Natural killer cell (primary cell): Measurements from ENCODE around the gene ANKRD62. TPM values are rescaled to one million over a fixed set of nuclear protein-coding genes. Genes with fewer than 3 reads are reported as not detected.
"Not testable (repeated sequence)": the region's sequence is repeated elsewhere in the genome, so short reads cannot be mapped to it uniquely, and the experiment has no call there.

Source experiments
- ATAC-seq, 3 donors: fragments of 150-1000 bp in 2 of 3; fragments of 200-7000 bp in 1 of 3; cut with Tn5 transposase; 1 replicate in 1 of 3; 2 replicates in 2 of 3; pipeline ENCODE4 v1.10.0; 2021; ENCODE audit warnings: mild to moderate bottlenecking in 2 of 3, moderate library complexity in 2 of 3
- DNase-seq, 2 donors: peaks; one replicate each; pipeline versions ENCODE4 v3.0.0 to v3.0.0-alpha.2; 2013 to 2021; ENCODE audit warnings: mixed read lengths in 1 of 2
- H3K27ac ChIP-seq: one replicate; pipeline ENCODE4 v1.5.1; 2013; ENCODE audit warnings: mild to moderate bottlenecking, low read length
- H3K27me3 ChIP-seq: one replicate; pipeline ENCODE4 v1.6.1; 2013; ENCODE audit warnings: low read length; ENCODE audit not compliant: control insufficient read depth, insufficient read depth
- H3K36me3 ChIP-seq: one replicate; pipeline ENCODE4 v1.6.1; 2013; ENCODE audit warnings: low read length; ENCODE audit not compliant: control insufficient read depth, insufficient read depth
- H3K4me1 ChIP-seq: one replicate; pipeline ENCODE4 v1.6.1; 2013; ENCODE audit warnings: low read length; ENCODE audit not compliant: control insufficient read depth, insufficient read depth
- H3K4me3 ChIP-seq: one replicate; pipeline ENCODE4 v1.5.1; 2013; ENCODE audit warnings: low read length
- H3K9me3 ChIP-seq: one replicate; pipeline ENCODE4 v1.6.1; 2013; ENCODE audit warnings: low read length; ENCODE audit not compliant: control insufficient read depth, insufficient read depth
- H3K27ac Mint-ChIP-seq, 2 donors: one replicate each; pipeline ENCODE4 v1.8.0; 2022; ENCODE audit warnings: mild to moderate bottlenecking in 2 of 2, mixed read lengths in 2 of 2, moderate library complexity in 1 of 2
- H3K27me3 Mint-ChIP-seq, 2 donors: one replicate each; pipeline ENCODE4 v1.8.0; 2022; ENCODE audit warnings: low read depth in 2 of 2, mixed read lengths in 2 of 2
- H3K36me3 Mint-ChIP-seq: one replicate; pipeline ENCODE4 v1.8.0; 2022; ENCODE audit warnings: mixed read lengths
- H3K4me1 Mint-ChIP-seq, 2 donors: one replicate each; pipeline ENCODE4 v1.8.0; 2022; ENCODE audit warnings: mixed read lengths in 2 of 2
- H3K4me3 Mint-ChIP-seq: one replicate; pipeline ENCODE4 v1.8.0; 2022; ENCODE audit warnings: mild to moderate bottlenecking, moderate library complexity, mixed read lengths
- H3K9me3 Mint-ChIP-seq, 2 donors: one replicate each; pipeline ENCODE4 v1.8.0; 2022; ENCODE audit warnings: mixed read lengths in 2 of 2
- WGBS: methylation state at CpG from one replicate; pipeline ENCODE4 v1.1.7; 2013; ENCODE audit warnings: missing lambda C conversion rate; ENCODE audit not compliant: insufficient coverage; 5-methylcytosine and 5-hydroxymethylcytosine counted together
- intact Hi-C: fragments of 100-400 bp; cut with micrococcal nuclease; formaldehyde crosslinking; loops from one replicate; pipeline ENCODE4 v1.14.2; 2022
- total RNA-seq, 4 donors: library from RNA; stranded (reverse); fragments of 120-200 nt in 1 of 4; gene quantifications; one replicate each; pipeline versions ENCODE4 v1.2.3 to v1.2.4, GENCODE V29; 2013 to 2022
- TF ChIP-seq, protein P1 (sequence below): fragments of 200-600 bp; IDR thresholded peaks from one replicate; pipeline ENCODE4 v1.8.0; 2022; ENCODE audit warnings: antibody characterized with exemption

The ANKRD62 gene
- total RNA-seq, 3 donors from 2014 or later (not counting 1 experiment from before 2014, with no cell fraction given): not detected

DNA sequence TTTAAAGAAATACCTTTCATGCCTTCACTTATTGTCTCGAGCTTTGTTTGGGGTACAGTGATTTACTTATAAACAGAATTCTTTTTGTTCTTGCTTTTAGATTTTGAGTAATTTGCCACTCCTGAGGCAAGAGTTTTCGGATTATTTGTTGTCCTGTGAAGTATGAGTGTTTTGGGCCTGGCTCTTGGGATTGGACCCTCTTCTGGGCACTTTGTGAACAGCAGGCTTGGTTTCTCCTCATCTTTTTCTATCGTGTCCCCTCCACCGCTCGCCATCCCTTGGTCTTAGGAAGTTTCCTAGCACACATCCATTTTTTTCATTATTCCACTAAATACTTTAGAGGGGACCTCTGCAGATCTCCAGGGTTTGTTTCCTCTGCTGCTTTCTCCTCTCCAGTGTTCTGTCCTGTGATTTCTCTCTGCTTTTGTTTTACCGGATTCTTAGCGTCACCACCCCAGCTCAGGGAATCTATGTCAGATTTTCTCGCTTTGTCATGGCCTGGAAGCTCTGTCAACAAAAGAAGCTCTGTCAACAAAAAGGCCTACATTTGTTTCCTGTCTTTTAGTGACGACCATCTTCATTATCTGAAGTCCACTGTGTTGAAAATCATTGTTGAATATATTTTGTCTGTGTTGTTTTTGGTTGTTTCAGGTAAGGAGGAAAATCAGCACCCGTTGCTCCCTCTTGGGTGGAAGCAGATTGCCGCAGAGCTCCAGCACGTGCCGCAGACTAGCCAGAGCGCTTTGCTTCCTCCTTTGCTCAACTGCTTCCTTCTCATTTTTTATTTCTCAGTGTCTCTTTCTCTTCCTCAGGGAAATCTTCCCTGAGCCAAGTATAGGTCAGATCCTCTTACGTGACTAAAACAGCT lies 27.8 kb downstream of the ANKRD62 start:
- Mint-ChIP-seq H3K27ac (no peak overlapping the region), H3K9me3 (no peaks in the 10 kb centered on the region), H3K36me3 (no peaks in the 10 kb centered on the region), H3K4me3 (no peak overlapping the region), H3K27me3 (peaks cover 21 to 65% of the 10 kb centered on the region in 2 donors), H3K4me1 (no peaks in the 10 kb centered on the region)
- intact Hi-C loops: no loop called here
- no peaks in the 10 kb centered on the region for H3K27me3 ChIP-seq
- WGBS: 59% methylated on average over 14 of the region's 15 CpGs
- TF ChIP-seq, protein P1, sequence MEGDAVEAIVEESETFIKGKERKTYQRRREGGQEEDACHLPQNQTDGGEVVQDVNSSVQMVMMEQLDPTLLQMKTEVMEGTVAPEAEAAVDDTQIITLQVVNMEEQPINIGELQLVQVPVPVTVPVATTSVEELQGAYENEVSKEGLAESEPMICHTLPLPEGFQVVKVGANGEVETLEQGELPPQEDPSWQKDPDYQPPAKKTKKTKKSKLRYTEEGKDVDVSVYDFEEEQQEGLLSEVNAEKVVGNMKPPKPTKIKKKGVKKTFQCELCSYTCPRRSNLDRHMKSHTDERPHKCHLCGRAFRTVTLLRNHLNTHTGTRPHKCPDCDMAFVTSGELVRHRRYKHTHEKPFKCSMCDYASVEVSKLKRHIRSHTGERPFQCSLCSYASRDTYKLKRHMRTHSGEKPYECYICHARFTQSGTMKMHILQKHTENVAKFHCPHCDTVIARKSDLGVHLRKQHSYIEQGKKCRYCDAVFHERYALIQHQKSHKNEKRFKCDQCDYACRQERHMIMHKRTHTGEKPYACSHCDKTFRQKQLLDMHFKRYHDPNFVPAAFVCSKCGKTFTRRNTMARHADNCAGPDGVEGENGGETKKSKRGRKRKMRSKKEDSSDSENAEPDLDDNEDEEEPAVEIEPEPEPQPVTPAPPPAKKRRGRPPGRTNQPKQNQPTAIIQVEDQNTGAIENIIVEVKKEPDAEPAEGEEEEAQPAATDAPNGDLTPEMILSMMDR: no peak
- no peak overlapping the region for H3K27ac ChIP-seq
- no peaks in the 10 kb centered on the region for H3K36me3 ChIP-seq
- H3K9me3 ChIP-seq: no peaks in the 10 kb centered on the region
- H3K4me1 ChIP-seq: no peaks in the 10 kb centered on the region
- ATAC-seq (no peak), DNase-seq (no peak)
- H3K4me3 ChIP-seq: no peak overlapping the region

DNA sequence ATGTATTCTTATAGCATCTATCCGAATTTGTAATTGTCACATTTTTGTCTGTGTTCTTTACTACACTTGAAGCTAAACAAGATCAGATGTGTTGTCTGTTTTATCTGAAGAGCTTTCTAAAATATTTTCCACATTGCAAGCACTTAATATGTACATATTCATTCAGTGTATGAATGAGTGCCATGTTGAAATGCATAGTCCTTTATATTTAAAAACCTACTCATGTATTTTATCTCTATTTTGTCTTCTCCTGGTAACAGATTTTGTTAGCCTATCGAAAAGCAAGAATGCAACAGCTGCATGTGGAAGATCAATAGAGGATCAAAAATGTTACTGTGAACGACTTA lies 28.4 kb downstream of the ANKRD62 start:
- H3K27ac ChIP-seq, H3K4me3 Mint-ChIP-seq, H3K4me3 ChIP-seq, ATAC-seq, H3K36me3 ChIP-seq, H3K36me3 Mint-ChIP-seq, DNase-seq, H3K9me3 Mint-ChIP-seq, intact Hi-C loops, H3K4me1 ChIP-seq, H3K9me3 ChIP-seq, H3K27me3 ChIP-seq, H3K27ac Mint-ChIP-seq, H3K4me1 Mint-ChIP-seq: not testable (repeated sequence)
- 75% methylated on average over 2 of the region's 3 CpGs for WGBS
- H3K27me3 Mint-ChIP-seq: peaks cover 22 to 65% of the 10 kb centered on the region in 2 donors

DNA sequence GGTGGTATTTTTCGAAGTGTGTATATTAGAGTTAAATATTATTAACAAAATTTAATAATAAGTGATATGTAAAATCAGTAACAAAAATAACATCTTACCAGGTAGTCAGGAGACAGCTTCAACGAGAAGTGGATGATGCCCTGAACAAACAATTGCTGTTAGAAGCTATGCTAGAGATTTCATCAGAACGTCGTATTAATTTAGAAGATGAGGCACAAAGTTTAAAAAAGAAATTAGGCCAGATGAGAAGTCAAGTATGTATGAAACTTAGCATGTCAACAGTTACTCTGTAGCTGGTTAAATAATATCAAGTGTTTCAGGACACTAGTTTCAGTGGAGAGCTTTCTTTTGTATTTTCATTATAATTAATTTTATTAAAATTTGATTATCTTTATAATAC lies 34.0 kb downstream of the ANKRD62 start:
- H3K9me3 ChIP-seq, H3K9me3 Mint-ChIP-seq, H3K27me3 ChIP-seq, DNase-seq, H3K36me3 Mint-ChIP-seq, H3K4me1 ChIP-seq, H3K27ac Mint-ChIP-seq, H3K4me3 Mint-ChIP-seq, H3K27ac ChIP-seq, ATAC-seq, H3K4me3 ChIP-seq, H3K4me1 Mint-ChIP-seq, H3K36me3 ChIP-seq, intact Hi-C loops: not testable (repeated sequence)
- 86% methylated on average over 3 of the region's 4 CpGs for WGBS
- peaks cover 15 to 22% of the 10 kb centered on the region in 2 donors for H3K27me3 Mint-ChIP-seq

DNA sequence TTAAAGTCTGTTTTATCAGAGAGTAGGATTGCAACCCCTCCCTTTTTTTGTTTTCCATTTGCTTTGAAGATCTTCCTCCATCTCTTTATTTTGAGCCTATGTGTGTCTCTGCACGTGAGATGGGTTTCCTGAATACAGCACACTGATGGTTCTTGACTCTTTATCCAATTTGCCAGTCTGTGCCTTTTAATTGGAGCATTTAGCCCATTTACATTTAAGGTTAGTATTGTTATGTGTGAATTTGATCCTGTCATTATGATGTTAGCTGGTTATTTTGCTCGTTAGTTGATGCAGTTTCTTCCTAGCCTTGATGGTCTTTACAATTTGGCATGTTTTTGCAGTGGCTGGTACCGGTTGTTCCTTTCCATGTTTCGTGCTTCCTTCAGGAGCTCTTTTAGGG lies 45.2 kb downstream of the ANKRD62 start:
- H3K4me1 Mint-ChIP-seq, H3K27me3 ChIP-seq, H3K4me3 Mint-ChIP-seq, H3K27ac ChIP-seq, H3K9me3 ChIP-seq, H3K9me3 Mint-ChIP-seq, DNase-seq, ATAC-seq, H3K36me3 Mint-ChIP-seq, H3K27me3 Mint-ChIP-seq, H3K4me3 ChIP-seq, H3K36me3 ChIP-seq, intact Hi-C loops, H3K4me1 ChIP-seq, H3K27ac Mint-ChIP-seq: not testable (repeated sequence)
- 80% methylated on average over 1 of the region's 4 CpGs for WGBS

DNA sequence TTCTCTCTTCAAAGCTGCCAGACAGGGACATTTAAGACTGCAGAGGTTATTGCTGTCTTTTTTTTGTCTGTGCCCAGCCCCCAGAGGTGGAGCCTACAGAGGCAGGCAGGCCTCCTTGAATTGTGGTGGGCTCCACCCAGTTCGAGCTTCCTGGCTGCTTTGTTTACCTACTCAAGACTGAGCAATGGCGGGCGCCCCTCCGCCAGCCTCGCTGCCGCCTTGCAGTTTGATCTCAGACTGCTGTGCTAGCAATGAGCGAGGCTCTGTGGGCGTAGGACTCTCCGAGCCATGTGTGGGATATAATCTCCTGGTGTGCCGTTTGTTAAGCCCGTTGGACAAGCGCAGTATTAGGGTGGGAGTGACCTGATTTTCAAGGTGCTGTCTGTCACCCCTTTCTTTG lies 47.2 kb downstream of the ANKRD62 start:
- 85% methylated on average over 10 of the region's 12 CpGs for WGBS
- ATAC-seq, H3K27me3 Mint-ChIP-seq, H3K9me3 ChIP-seq, H3K36me3 ChIP-seq, H3K4me3 Mint-ChIP-seq, H3K27me3 ChIP-seq, H3K36me3 Mint-ChIP-seq, H3K27ac ChIP-seq, H3K9me3 Mint-ChIP-seq, intact Hi-C loops, H3K4me1 Mint-ChIP-seq, DNase-seq, H3K27ac Mint-ChIP-seq, H3K4me1 ChIP-seq, H3K4me3 ChIP-seq: not testable (repeated sequence)

DNA sequence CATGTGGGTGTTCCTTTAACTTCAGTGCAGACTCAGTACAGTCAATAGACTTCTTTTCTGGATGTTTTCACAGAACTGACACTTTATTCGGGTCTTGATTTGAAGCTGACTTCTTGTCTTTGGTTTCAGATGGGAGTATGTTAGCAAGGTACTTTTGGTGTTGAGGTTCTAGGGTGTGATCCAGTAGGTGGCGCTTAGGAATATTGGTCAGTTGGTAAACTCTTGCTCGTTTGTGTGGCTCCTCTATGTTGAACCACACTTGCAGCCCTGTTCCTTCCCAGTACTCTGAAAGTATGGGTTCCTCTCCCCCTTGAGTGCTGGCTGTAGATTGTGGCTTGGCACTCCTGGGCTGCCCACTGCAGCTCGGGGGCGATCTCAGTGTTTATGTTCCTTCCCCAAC lies 48.1 kb downstream of the ANKRD62 start:
- H3K36me3 Mint-ChIP-seq, intact Hi-C loops, H3K9me3 Mint-ChIP-seq, ATAC-seq, H3K9me3 ChIP-seq, H3K27me3 Mint-ChIP-seq, H3K36me3 ChIP-seq, H3K4me1 Mint-ChIP-seq, H3K4me3 ChIP-seq, H3K4me1 ChIP-seq, H3K27me3 ChIP-seq, H3K4me3 Mint-ChIP-seq, H3K27ac Mint-ChIP-seq, H3K27ac ChIP-seq, DNase-seq: not testable (repeated sequence)
- no CpG with 5 or more reads among the region's 5 CpGs for WGBS

DNA sequence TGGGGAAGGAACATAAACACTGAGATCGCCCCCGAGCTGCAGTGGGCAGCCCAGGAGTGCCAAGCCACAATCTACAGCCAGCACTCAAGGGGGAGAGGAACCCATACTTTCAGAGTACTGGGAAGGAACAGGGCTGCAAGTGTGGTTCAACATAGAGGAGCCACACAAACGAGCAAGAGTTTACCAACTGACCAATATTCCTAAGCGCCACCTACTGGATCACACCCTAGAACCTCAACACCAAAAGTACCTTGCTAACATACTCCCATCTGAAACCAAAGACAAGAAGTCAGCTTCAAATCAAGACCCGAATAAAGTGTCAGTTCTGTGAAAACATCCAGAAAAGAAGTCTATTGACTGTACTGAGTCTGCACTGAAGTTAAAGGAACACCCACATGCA lies 55.8 kb downstream of the ANKRD62 start:
- intact Hi-C loops, H3K36me3 ChIP-seq, H3K27ac Mint-ChIP-seq, DNase-seq, H3K4me3 ChIP-seq, H3K4me1 ChIP-seq, H3K27ac ChIP-seq, ATAC-seq, H3K27me3 ChIP-seq, H3K4me1 Mint-ChIP-seq, H3K4me3 Mint-ChIP-seq, H3K36me3 Mint-ChIP-seq, H3K9me3 Mint-ChIP-seq, H3K9me3 ChIP-seq: not testable (repeated sequence)
- H3K27me3 Mint-ChIP-seq: peaks cover 8 to 11% of the 10 kb centered on the region in 2 donors
- WGBS: no CpG with 5 or more reads among the region's 5 CpGs
